ENCODE measurements around the gene HNRNPA2B1.

- no peak for TF ChIP-seq CTCF (IDR thresholded peaks at IDR 0.05)
- TF ChIP-seq EZH2 (IDR thresholded peaks at IDR 0.05; ENCODE audit: borderline replicate concordance, insufficient read depth, low read depth, low read length, poor library complexity, severe bottlenecking) = no peak
These were observed 41.3 kb downstream of the HNRNPA2B1 start for GRCh38 chr7:26159243-26159642.

Data from B cell (primary cell).